Activated effector memory CD4-positive, alpha-beta T cell treated with Interleukin-2 at 50 U/mL for 16 hours (primary cell): Measurements from ENCODE around the gene CST8.
"Not testable (repeated sequence)": the region's sequence is repeated elsewhere in the genome, so short reads cannot be mapped to it uniquely, and the experiment has no call there.

ENCODE experiments used
- DNase-seq: peaks from one replicate; pipeline ENCODE4 v3.0.0-alpha.2; 2020

CST8 gene, protein sequence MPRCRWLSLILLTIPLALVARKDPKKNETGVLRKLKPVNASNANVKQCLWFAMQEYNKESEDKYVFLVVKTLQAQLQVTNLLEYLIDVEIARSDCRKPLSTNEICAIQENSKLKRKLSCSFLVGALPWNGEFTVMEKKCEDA

DNA sequence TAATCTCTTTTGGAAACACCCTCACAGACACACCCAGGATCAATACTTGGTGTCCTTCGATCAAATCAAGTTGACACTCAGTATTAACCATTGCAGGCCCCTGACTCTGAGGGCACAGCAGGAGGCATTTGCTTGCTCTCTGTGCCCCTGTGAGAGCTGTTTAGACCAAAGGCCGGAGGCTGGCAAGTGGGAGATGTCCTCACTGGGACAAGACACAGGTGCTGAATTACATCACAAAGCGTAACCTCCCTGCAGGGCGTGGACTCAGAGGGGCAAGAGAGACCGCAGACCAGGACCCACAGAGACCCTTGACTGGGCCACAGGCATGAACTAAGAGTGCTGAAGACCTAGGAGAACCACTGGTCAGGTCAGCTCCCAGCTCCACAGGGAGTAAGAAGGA, at the start of gene CST8:
Gene CST8 (plus strand): TSS at position 301 of the 400 bp plus-strand sequence. CDS start 551 bp downstream, outside the sequence.
- DNase-seq: no peak

DNA sequence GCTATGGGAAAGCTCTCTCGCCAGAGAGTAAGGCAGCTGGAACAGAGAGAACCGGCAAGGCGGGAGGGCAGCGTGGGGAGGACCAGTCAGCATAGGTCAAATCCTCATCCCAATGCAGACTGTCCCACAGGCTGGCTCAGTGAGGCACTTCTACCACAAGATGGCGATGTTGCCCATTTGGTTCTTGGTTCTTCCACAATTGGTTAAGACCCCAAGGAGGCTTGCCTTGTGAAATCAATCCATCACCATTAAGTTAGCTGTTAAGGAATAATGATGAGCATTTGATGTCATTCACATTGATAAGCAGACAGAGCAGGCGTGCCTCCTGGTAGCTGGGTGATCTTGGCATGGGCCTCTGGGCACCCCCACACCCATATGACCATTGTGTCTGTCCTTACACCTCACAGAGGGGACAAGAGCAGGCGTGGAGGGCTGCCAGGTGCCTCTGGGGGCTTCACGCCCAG, 49.0 kb upstream of the CST8 start:
- DNase-seq: no peak

DNA sequence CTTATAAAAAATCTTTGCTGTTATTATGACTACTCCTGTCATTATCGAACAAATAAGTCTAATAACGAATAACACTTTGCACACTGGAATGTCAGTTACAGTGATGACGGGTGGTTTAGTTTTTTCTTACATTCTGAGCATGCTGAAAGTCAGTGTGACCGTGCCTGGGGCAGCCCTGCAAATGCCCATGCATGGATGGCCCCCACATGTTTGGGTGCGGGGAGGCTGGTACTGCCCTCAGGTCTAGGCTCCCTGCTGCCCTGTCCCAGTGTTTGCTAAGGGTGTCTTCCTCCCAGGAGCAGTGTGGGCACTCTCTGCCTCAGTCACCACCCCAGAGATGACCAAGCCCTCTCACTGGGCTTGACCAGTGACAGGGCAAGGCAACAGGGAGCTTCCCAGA, 48.5 kb upstream of the CST8 start:
- no peak for DNase-seq

GRCh38 chr20:23444859-23445258, 46.1 kb upstream of the CST8 start:
- no peak for DNase-seq

GRCh38 chr20:23445596-23446217, 45.2 kb upstream of the CST8 start:
- no peak for DNase-seq

- no peak for DNase-seq
Measured at GRCh38 chr20:23446505-23446904, 44.4 kb upstream of the CST8 start.

GRCh38 chr20:23448167-23448566, 42.8 kb upstream of the CST8 start:
- DNase-seq: no peak

GRCh38 chr20:23449421-23449820, 41.5 kb upstream of the CST8 start:
- DNase-seq: no peak

- DNase-seq: no peak
Measured at GRCh38 chr20:23450877-23451276, 40.0 kb upstream of the CST8 start.

DNA sequence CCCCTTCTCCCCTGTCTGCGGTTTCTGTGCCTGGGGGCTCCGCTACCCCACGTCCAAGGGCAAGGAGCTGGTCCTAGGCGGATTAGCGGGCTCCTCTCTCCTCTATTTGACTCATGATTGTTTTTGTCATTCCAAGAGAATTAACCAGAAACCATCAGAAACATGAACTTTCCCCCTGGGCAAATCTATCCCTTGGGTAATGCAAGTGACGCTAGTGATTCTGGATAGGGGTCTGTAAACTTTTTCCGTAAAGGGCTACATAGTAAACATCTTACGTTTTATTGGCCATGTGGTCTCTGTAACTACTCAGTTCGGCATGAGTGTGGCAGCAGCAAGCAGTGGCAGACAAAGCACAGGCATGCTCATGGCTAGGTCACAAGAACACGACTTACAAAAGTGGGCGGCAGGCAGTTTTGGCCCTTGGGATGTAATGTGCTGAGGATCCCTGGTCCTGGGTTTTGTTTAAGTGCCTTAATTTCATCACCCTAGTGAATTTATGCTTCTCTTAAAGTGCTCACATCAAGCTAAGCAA, 38.9 kb upstream of the CST8 start:
- DNase-seq: no peak

DNA sequence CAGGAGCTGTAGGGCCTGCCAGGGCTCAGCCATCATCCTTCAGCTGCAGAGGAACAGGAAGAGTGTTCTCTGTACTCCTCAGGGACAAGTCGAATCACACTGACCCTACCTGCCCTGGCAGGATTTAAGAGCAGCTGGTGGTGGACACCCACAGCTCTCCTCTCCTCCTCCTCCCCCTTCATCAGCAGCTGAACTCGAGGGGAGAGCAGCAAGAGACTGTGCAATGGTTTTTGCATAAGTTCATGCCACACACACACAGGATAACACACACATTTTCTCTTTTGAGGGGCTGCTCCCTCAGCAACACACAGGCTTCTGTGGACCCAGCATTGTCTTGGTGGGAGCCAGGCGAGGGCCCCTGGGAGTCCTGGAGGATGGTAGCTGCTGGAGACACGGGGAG, 38.1 kb upstream of the CST8 start, which contains the start of gene CST11:
Gene CST11 (minus strand): TSS at position 101 of the 400 bp plus-strand sequence. CDS start 65 bp downstream, at position 36.
- no peak for DNase-seq

DNA sequence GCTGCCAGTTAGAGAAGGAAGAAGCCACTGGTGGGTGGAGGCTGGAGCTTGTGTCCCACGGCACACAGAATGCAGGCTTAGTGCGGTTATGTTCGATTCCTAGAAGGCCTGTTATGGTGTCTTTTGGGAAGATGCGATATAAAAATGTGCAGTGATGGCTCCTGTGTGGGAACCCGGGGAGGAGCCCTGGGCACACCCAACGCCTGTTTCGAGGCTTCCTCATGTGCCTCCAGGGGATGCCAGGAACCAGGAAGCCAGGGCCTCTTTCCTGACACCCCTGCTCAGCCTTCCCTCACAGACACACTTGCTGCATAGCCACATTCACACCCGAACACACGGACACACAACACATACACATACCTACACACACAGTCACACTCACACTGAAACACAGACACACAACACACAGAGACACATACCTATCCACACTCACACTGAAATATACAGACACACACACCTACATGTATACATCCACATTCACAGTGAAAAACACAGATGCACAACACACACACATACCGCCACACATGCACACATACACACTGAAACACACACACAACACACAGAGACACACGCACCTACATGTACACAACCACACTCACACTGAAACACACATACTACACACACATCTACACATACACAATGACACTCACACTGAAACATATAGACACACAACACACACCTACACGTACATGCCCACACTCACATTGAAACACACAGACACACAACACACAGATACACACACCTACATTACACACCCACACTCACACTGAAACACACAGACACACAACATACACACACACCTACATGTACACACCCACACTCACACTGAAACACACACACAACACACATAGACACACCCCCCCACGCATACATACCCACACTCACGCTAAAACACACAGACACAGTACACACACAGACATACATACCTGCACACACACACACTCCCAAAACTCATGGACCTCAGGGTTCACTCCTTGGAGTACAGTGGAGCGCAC, 37.1 kb upstream of the CST8 start:
- DNase-seq: no peak

DNA sequence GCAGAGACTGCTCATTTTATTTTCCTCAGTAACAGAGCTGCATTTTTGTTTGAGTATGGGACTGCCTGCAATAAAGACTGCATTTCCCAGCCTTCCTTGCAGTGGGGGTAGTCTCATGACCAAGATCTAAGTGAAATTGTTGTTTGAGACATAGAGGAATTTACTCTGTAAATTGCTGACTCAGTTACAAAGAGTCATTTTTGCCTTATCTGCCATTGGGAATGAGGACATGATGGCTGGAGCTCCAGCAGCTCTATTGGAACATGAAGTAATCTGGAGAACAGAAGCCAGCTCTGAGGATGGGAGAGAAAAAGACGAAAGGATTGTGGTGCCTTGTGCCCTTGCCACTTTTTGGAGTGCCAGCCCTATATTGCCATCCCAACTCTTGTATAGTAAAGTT, 36.1 kb upstream of the CST8 start:
- no peak for DNase-seq

DNA sequence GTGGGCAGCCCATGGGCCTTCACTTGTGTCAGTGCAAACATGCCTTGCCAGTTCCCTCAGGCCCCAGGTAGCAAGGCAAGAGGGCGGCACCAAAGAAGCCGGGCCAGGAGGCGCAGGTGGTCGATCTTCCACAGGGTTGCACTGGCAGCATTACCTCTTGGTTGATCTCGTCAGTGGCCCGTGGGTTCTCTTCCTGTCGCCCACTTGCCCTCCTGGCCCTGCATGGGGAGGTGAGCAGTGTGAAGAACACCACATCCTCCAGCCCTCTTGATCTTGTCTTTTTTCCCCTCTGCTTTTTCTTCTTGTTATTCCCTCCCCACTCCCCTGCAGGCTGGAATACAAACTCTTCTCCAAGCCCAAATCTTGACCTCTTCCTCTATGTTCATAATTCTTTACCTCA, 35.3 kb upstream of the CST8 start:
- no peak for DNase-seq

DNA sequence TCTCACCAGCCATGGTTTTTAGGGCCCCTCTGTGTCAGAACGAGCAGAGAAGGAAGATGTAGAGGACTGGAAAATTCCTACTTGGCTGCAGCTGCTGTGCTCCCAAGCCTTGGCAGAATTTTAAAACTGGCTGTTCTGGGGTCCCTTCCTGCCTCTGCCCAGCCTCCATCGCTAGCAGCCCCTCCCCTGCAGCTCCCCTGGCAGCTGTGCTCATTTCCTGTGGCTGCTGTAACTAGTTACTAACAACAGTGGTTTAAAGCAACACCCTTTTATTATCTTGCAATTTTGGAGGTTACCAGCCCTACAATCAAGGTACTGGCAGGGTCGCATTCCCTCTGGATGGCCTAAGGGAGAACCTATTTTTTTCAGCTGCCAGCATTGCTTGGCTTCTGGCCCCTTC, 34.5 kb upstream of the CST8 start:
- DNase-seq: no peak

- DNase-seq: no peak
Measured at GRCh38 chr20:23456873-23457272, 34.0 kb upstream of the CST8 start.

DNA sequence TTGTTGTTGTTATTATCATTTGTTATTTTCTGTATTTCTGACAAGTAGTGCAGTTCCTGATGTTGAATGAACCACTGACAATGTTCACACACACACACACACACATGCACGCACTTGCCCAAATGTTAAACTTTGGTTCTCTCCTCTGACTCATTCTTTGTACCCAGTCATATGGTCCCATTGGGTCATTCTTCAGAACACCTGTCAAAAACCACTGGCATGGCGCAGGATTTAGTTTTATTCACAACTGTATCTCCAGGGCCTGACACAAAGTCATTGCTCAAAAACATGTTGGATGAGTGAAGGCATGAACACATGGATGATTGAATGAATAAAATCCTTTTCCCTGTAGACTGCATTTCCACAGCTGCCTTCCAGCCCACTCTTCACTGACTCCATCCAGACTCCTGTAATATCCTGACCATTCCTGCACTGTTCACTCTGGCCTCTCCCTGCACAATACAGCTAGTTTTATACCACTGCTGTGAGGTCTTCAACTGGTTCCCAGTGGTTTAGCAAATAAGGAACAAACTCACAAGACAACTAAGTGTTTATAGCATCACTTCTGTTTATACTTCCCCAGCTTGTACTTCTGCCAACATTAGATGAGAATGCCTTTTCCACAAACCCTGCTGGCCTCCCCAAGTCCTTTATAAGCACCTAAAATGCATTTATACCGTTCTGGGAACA, 31.3 kb upstream of the CST8 start:
- DNase-seq: no peak

DNA sequence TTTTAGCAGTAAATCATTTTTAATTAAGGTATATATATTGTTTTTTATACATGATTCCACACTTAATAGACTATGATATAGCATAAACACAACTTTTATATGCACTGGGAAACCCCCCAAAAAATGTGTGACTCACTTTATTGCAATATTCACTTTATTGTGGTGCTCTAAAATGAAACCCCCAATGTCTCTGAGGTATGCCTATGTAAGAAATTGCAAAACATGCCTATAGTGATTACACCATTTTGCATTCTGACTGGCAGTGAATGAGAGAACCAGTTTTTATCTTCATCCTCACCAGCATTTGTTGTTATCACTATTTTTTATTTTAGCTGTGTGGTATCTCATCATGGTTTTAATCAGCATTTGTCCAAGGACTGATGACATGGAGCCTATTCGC, 29.7 kb upstream of the CST8 start:
- no peak for DNase-seq

DNA sequence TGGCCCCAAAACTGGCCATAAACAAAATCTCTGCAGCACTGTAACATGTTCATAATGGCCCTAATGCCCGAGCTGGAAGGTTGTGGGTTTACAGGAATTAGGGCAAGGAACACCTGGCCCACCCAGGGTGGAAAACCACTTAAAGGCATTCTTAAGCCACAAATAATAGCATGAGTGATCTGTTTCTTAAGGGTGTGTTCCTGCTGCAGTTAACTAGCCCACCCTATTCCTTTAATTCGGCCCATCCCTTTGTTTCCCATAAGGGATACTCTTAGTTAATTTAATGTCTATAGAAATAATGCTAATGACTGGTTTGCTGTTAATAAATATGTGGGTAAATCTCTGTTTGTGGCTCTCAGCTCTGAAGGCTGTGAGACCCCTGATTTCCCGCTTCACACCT, 24.0 kb upstream of the CST8 start:
- DNase-seq: not testable (repeated sequence)

GRCh38 chr20:23472306-23472705, 18.6 kb upstream of the CST8 start:
- not testable (repeated sequence) for DNase-seq

- not testable (repeated sequence) for DNase-seq
Measured at GRCh38 chr20:23473293-23473692, 17.6 kb upstream of the CST8 start.

GRCh38 chr20:23475395-23475794, 15.5 kb upstream of the CST8 start:
- no peak for DNase-seq
